GM12892 (cell line): ENCODE data around the gene SLCO1C1.

ENCODE experiments used
- POLR2A ChIP-seq: IDR thresholded peaks from 2 replicates; pipeline ENCODE4 v1.6.1; 2011; ENCODE audit warnings: low read depth, low read length, control low read depth
- POLR2AphosphoS5 ChIP-seq: IDR thresholded peaks from 2 replicates; pipeline ENCODE4 v1.6.1; 2011; ENCODE audit warnings: low read depth, low read length, control low read depth
- TAF1 ChIP-seq: IDR thresholded peaks from 2 replicates; pipeline ENCODE4 v1.6.1; 2011; ENCODE audit warnings: low read depth, mild to moderate bottlenecking, control low read depth, low read length, borderline replicate concordance

GRCh38 chr12:20695232-20695631, at the start of gene SLCO1C1:
- no peak for TF ChIP-seq POLR2A
- no peak for TF ChIP-seq POLR2AphosphoS5
- TF ChIP-seq TAF1 = no peak
